ENCODE results near the gene GABPB2. TPM values are rescaled to one million over a fixed set of nuclear protein-coding genes. Genes with fewer than 3 reads are reported as not detected.

The GABPB2 gene
- polyA plus RNA-seq, 3 donors = 2.2 to 14.0 (median 2.2) TPM

- peaks cover 0 to 8% of the 10 kb centered on the region in 2 donors for H3K27me3 ChIP-seq (ENCODE audit: control insufficient read depth in 2 of 2, insufficient read depth in 2 of 2, low read length in 2 of 2)
- H2AFZ ChIP-seq (ENCODE audit: insufficient read depth, low read depth, low read length, poor library complexity, severe bottlenecking) = no peak overlapping the region
- no peaks in the 10 kb centered on the region for H4K20me1 ChIP-seq (ENCODE audit: insufficient read depth, low read length)
- no peaks in the 10 kb centered on the region for H3K9me3 ChIP-seq (replicated peaks in 1 of 2; ENCODE audit: control insufficient read depth in 1 of 2, insufficient read depth in 1 of 2, low read length in 2 of 2)
- peaks cover 15% of the 10 kb centered on the region for H3K4me1 Mint-ChIP-seq
- H3K36me3 Mint-ChIP-seq = peaks cover 10 to 16% of the 10 kb centered on the region in 2 donors
- 97% methylated on average over 5 of the region's 6 CpGs for WGBS (ENCODE audit: insufficient coverage)
- H3K36me3 ChIP-seq (replicated peaks in 1 of 2; ENCODE audit: control insufficient read depth in 1 of 2, insufficient read depth in 2 of 2, low read length in 2 of 2) = peaks cover 4 to 8% of the 10 kb centered on the region in 2 donors
- peaks cover 3 to 14% (median 5%) of the 10 kb centered on the region in 3 donors for H3K27me3 Mint-ChIP-seq (ENCODE audit: low read depth in 3 of 3)
- no peak overlapping the region for H3K4me3 Mint-ChIP-seq
- no peak overlapping the region for H3K27ac ChIP-seq (ENCODE audit: low read depth in 1 of 2, low read length in 2 of 2)
- H3K4me2 ChIP-seq (replicated peaks; ENCODE audit: extremely low read depth, low read length, poor library complexity, severe bottlenecking) = no peak overlapping the region
- H3K4me3 ChIP-seq (replicated peaks in 1 of 3; ENCODE audit: low read depth in 2 of 3, low read length in 3 of 3) = no peak overlapping the region
- no peak overlapping the region for H3K27ac Mint-ChIP-seq
- no peak for TF ChIP-seq CTCF (IDR thresholded peaks at IDR 0.05)
- peaks cover 14 to 16% of the 10 kb centered on the region in 2 donors for H3K4me1 ChIP-seq (ENCODE audit: control insufficient read depth in 1 of 2, insufficient read depth in 2 of 2, low read length in 2 of 2)
- no peak overlapping the region for H3K9ac ChIP-seq (ENCODE audit: insufficient read depth, low read length, poor library complexity, severe bottlenecking)
- no peaks in the 10 kb centered on the region for H3K79me2 ChIP-seq (ENCODE audit: insufficient read depth, low read length)
- DNase-seq = no peak
- H3K9me3 Mint-ChIP-seq = peaks cover 0 to 2% (median 0%) of the 10 kb centered on the region in 7 donors
- intact Hi-C loops (cut with micrococcal nuclease) = no loop called here
Measured at GRCh38 chr1:151128800-151129199, 58.2 kb downstream of the GABPB2 start.

GRCh38 chr1:151130987-151131586 is 60.5 kb downstream of the GABPB2 start:
- no peak for TF ChIP-seq CTCF (IDR thresholded peaks at IDR 0.05)
- H4K20me1 ChIP-seq (ENCODE audit: insufficient read depth, low read length) = no peaks in the 10 kb centered on the region
- no peak overlapping the region for H3K27ac ChIP-seq (ENCODE audit: low read depth in 1 of 2, low read length in 2 of 2)
- peak overlapping the region; percentile 25 for H3K9ac ChIP-seq (ENCODE audit: insufficient read depth, low read length, poor library complexity, severe bottlenecking)
- peak; percentile 39 to 53 (median 41) for DNase-seq
- H2AFZ ChIP-seq (ENCODE audit: insufficient read depth, low read depth, low read length, poor library complexity, severe bottlenecking) = peak overlapping the region; percentile 93
- intact Hi-C loops (cut with micrococcal nuclease) = no loop called here
- Mint-ChIP-seq H3K27ac (peak overlapping the region in 1 of 7 donors; percentile 40), H3K4me3 (peak overlapping the region; percentile 80 to 88), H3K9me3 (peaks cover 0 to 1% (median 0%) of the 10 kb centered on the region in 7 donors), H3K27me3 (ENCODE audit: low read depth in 3 of 3) (peaks cover 8 to 14% (median 8%) of the 10 kb centered on the region in 3 donors), H3K4me1 (peaks cover 15% of the 10 kb centered on the region), H3K36me3 (no peaks in the 10 kb centered on the region)
- H3K4me1 ChIP-seq (ENCODE audit: control insufficient read depth in 1 of 2, insufficient read depth in 2 of 2, low read length in 2 of 2) = peaks cover 14 to 16% of the 10 kb centered on the region in 2 donors
- peaks cover 0 to 8% of the 10 kb centered on the region in 2 donors for H3K27me3 ChIP-seq (ENCODE audit: control insufficient read depth in 2 of 2, insufficient read depth in 2 of 2, low read length in 2 of 2)
- H3K9me3 ChIP-seq (replicated peaks in 1 of 2; ENCODE audit: control insufficient read depth in 1 of 2, insufficient read depth in 1 of 2, low read length in 2 of 2) = no peaks in the 10 kb centered on the region
- H3K4me2 ChIP-seq (replicated peaks; ENCODE audit: extremely low read depth, low read length, poor library complexity, severe bottlenecking) = peak overlapping the region; percentile 81
- peak overlapping the region; percentile 36 to 76 (median 38) for H3K4me3 ChIP-seq (replicated peaks in 1 of 3; ENCODE audit: low read depth in 2 of 3, low read length in 3 of 3)
- 2% methylated on average over 44 of the region's 45 CpGs for WGBS (ENCODE audit: insufficient coverage)
- no peaks in the 10 kb centered on the region for H3K79me2 ChIP-seq (ENCODE audit: insufficient read depth, low read length)
- H3K36me3 ChIP-seq (replicated peaks in 1 of 2; ENCODE audit: control insufficient read depth in 1 of 2, insufficient read depth in 2 of 2, low read length in 2 of 2) = no peaks in the 10 kb centered on the region

Measured in CD14-positive monocyte (primary cell).